Measurements from ENCODE around the gene MSH5. TPM values are rescaled to one million over a fixed set of nuclear protein-coding genes. Genes with fewer than 3 reads are reported as not detected.
A peak's percentile ranks its signal among the peaks of the same experiment; 100 is the strongest.

The MSH5 gene
- total RNA-seq, 1 experiment from 2014 or later = 90.4 TPM

DNA sequence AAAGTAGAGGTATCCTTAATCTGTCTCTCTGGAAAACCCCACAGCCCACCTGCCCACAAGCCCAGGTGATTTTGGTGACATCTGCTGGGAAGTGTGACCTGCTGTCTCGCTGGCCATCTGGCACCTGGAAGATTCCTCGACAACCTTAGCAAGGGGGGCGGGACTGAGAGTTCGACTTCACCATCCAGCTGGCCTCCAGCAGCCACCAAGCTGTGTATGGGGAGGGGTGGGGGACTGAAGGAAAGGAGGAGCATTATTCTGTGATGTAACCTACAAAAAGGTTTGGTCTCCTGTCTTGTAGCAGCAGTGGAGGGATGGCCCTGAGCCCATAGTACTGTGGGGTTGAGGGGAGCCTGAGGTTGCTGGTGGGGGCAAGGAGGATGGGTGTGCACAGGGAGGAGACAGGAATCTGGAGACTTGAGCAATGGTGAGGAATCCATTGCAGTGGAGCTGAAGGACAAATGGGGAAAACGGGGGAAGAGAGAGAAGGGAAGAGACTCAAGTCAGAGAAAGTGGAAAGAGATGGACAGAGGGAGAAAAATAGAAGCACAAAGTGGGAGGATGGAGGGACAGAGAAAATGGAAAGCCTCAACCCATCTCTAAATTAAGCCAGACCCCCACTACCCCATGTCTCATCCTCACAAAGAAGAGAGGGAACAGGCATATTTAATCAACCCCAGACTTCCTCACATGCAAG lies 29.1 kb upstream of the MSH5 start:
- Histone ChIP-seq H3K27ac (ENCODE audit: low read depth, low read length) (no peak overlapping the region), H2AFZ (ENCODE audit: low read depth, low read length, poor library complexity, severe bottlenecking) (no peak overlapping the region), H3K4me2 (ENCODE audit: low read length) (peak overlapping the region; percentile 31; the same call in 1 of the 2 replicates), H3K9ac (ENCODE audit: low read length) (no peak overlapping the region), H4K20me1 (ENCODE audit: insufficient read depth) (no peaks in the 10 kb centered on the region), H3K4me1 (ENCODE audit: control insufficient read depth in 1 of 2, insufficient read depth in 2 of 2, low read length in 2 of 2) (peaks cover 13 to 24% of the 10 kb centered on the region in 2 experiments; a peak in 3 of 4 replicates), H3K79me2 (ENCODE audit: insufficient read depth, low read length) (no peaks in the 10 kb centered on the region), H3K27me3 (ENCODE audit: insufficient read depth, low read length) (no peaks in the 10 kb centered on the region), H3K36me3 (ENCODE audit: control insufficient read depth in 1 of 2, insufficient read depth in 2 of 2, low read length in 2 of 2) (no peaks in the 10 kb centered on the region), H3K9me3 (ENCODE audit: control insufficient read depth in 1 of 2, insufficient read depth in 1 of 2, low read depth in 1 of 2, low read length in 2 of 2) (no peaks in the 10 kb centered on the region), H3K9me2 (ENCODE audit: insufficient read depth) (no peaks in the 10 kb centered on the region), H3K4me3 (replicated peaks in 1 of 2; ENCODE audit: low read depth in 1 of 2, low read length in 2 of 2) (no peak overlapping the region)
- ATAC-seq (no peak), DNase-seq (ENCODE audit: low read depth, low spot score) (no peak)
- BruUV-seq (replicated peaks) = no TSS peak
- ChIA-PET POLR2A (no interaction called here), RAD21 (ENCODE audit: low non-redundant PET in 1 of 2, low total read pairs in 2 of 2, uncharacterized antibody in 2 of 2, unreplicated experiment in 2 of 2) (interaction anchor here in 1 of 2 experiments (0.7 kb wide), 1 partner anchor 19 kb away, joined by 3 read pairs; no protein-coding TSS in a partner anchor), CTCF (no interaction called here)
- intact Hi-C loops (cut with micrococcal nuclease) = no loop called here
- TF ChIP-seq CEBPB (IDR thresholded peaks at IDR 0.05; ENCODE audit: low read depth) = no peak

DNA sequence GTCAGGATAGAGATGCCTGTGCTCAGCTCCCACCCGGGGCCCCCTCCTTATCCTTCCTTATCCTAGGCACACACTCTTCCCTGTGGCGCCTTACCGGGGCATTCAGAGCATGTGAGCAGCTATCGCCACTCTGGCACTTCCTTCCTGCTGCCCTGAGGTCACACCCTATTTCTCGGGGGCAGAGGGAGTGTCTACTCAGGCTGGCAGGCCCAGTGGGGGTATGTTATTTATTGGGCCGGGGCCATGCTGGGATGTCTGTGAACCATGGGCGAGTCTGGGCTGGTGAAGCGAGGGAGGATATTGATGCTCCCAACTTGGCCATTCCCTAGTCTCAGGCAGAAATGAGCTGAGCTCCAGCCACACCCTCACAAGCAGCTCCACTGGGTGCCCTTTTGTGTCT lies 28.6 kb upstream of the MSH5 start:
- POLR2A ChIA-PET = interaction anchor here (0.6 kb wide), 1 partner anchor 1461 kb away, joined by 3 read pairs; no protein-coding TSS in a partner anchor
- DNase-seq (ENCODE audit: low read depth, low spot score) (no peak), ATAC-seq (no peak)
- no peak overlapping the region for H2AFZ ChIP-seq (ENCODE audit: low read depth, low read length, poor library complexity, severe bottlenecking)
- peak overlapping the region; percentile 31; the same call in 1 of the 2 replicates for H3K4me2 ChIP-seq (ENCODE audit: low read length)
- H3K27ac ChIP-seq (ENCODE audit: low read depth, low read length) = no peak overlapping the region
- H3K4me1 ChIP-seq (ENCODE audit: control insufficient read depth in 1 of 2, insufficient read depth in 2 of 2, low read length in 2 of 2) = peaks cover 13 to 24% of the 10 kb centered on the region in 2 experiments; a peak in 3 of 4 replicates
- no peak overlapping the region for H3K9ac ChIP-seq (ENCODE audit: low read length)
- no peaks in the 10 kb centered on the region for H3K36me3 ChIP-seq (ENCODE audit: control insufficient read depth in 1 of 2, insufficient read depth in 2 of 2, low read length in 2 of 2)
- RAD21 ChIA-PET (ENCODE audit: low non-redundant PET in 1 of 2, low total read pairs in 2 of 2, uncharacterized antibody in 2 of 2, unreplicated experiment in 2 of 2) = interaction anchor here in 1 of 2 experiments (0.7 kb wide), 1 partner anchor 18 kb away, joined by 3 read pairs; no protein-coding TSS in a partner anchor
- H3K27me3 ChIP-seq (ENCODE audit: insufficient read depth, low read length) = no peaks in the 10 kb centered on the region
- CTCF ChIA-PET = interaction anchor here (1.4 kb wide), 1 partner anchor 58 kb away, joined by 3 read pairs; no protein-coding TSS in a partner anchor
- no peak overlapping the region for H3K4me3 ChIP-seq (replicated peaks in 1 of 2; ENCODE audit: low read depth in 1 of 2, low read length in 2 of 2)
- intact Hi-C loops (cut with micrococcal nuclease) = no loop called here
- no TSS peak for BruUV-seq (replicated peaks)
- no peaks in the 10 kb centered on the region for H3K9me3 ChIP-seq (ENCODE audit: control insufficient read depth in 1 of 2, insufficient read depth in 1 of 2, low read depth in 1 of 2, low read length in 2 of 2)
- no peaks in the 10 kb centered on the region for H3K79me2 ChIP-seq (ENCODE audit: insufficient read depth, low read length)
- TF ChIP-seq FOSL1 (IDR thresholded peaks at IDR 0.05; ENCODE audit: low read depth) (no peak), CEBPB (IDR thresholded peaks at IDR 0.05; ENCODE audit: low read depth) (no peak), EZH2 (IDR thresholded peaks at IDR 0.05) (no peak), ZNF274 (IDR thresholded peaks at IDR 0.05; ENCODE audit: low read depth, low read length) (no peak), POLR2AphosphoS5 (IDR thresholded peaks at IDR 0.05; ENCODE audit: low read depth, low read length) (no peak), EGR1 (IDR thresholded peaks at IDR 0.05; ENCODE audit: low read depth) (no peak), ZFX (IDR thresholded peaks at IDR 0.05) (no peak), SIN3A (IDR thresholded peaks at IDR 0.05; ENCODE audit: low read depth) (no peak), ELF1 (IDR thresholded peaks at IDR 0.05; ENCODE audit: borderline replicate concordance, low read depth) (no peak), TCF7L2 (IDR thresholded peaks at IDR 0.05; ENCODE audit: borderline replicate concordance, extremely low read depth, insufficient read depth, insufficient read length) (no peak), JUND (IDR thresholded peaks at IDR 0.05) (no peak), SRF (IDR thresholded peaks at IDR 0.05; ENCODE audit: low read depth) (no peak), SP1 (IDR thresholded peaks at IDR 0.05; ENCODE audit: low read depth) (no peak), EZH2phosphoT487 (IDR thresholded peaks at IDR 0.05; ENCODE audit: borderline replicate concordance) (no peak), POLR2A (IDR thresholded peaks at IDR 0.05; ENCODE audit: borderline replicate concordance, extremely low read depth, insufficient read depth, insufficient read length) (no peak)
- TF ChIP-seq, protein P1, sequence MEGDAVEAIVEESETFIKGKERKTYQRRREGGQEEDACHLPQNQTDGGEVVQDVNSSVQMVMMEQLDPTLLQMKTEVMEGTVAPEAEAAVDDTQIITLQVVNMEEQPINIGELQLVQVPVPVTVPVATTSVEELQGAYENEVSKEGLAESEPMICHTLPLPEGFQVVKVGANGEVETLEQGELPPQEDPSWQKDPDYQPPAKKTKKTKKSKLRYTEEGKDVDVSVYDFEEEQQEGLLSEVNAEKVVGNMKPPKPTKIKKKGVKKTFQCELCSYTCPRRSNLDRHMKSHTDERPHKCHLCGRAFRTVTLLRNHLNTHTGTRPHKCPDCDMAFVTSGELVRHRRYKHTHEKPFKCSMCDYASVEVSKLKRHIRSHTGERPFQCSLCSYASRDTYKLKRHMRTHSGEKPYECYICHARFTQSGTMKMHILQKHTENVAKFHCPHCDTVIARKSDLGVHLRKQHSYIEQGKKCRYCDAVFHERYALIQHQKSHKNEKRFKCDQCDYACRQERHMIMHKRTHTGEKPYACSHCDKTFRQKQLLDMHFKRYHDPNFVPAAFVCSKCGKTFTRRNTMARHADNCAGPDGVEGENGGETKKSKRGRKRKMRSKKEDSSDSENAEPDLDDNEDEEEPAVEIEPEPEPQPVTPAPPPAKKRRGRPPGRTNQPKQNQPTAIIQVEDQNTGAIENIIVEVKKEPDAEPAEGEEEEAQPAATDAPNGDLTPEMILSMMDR (IDR thresholded peaks at IDR 0.05 in 2 of 3, conservative IDR thresholded peaks at IDR 0.05 in 1 of 3; ENCODE audit: borderline replicate concordance in 1 of 3, insufficient read depth in 1 of 3, low read depth in 2 of 3, low read length in 2 of 3) = no peak
- TF ChIP-seq, protein P2, sequence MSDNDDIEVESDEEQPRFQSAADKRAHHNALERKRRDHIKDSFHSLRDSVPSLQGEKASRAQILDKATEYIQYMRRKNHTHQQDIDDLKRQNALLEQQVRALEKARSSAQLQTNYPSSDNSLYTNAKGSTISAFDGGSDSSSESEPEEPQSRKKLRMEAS (IDR thresholded peaks at IDR 0.05) = no peak
- TF ChIP-seq, protein P3, sequence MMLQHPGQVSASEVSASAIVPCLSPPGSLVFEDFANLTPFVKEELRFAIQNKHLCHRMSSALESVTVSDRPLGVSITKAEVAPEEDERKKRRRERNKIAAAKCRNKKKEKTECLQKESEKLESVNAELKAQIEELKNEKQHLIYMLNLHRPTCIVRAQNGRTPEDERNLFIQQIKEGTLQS (IDR thresholded peaks at IDR 0.05) = no peak
- H4K20me1 ChIP-seq (ENCODE audit: insufficient read depth) = no peaks in the 10 kb centered on the region
- no peaks in the 10 kb centered on the region for H3K9me2 ChIP-seq (ENCODE audit: insufficient read depth)

Measured in HCT116 (cell line).